ENCODE results near the gene NCR3LG1. TPM values are rescaled to one million over a fixed set of nuclear protein-coding genes. Genes with fewer than 3 reads are reported as not detected.

NCR3LG1 gene
- total and polyA plus RNA-seq, 4 donors: 0.18 to 0.75 (median 0.38) TPM

DNA sequence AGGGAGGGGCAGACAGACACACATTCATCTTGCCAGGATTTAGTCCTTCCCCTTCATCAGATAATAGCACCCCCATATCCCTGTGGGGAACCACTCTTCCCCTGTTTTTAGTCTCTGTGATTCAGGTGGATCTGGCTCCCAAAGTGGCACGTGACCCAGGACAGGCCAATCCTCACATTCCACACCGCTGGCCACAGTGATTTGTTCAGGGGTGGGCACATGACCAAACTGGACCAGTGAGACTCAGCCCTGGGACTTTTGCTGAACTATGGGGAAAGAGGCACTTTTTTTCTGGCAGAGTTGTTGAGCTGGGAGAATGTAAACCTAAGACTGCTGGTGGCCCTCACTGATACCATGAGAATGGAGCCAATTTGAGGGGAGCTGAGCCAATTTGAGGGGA is 56.0 kb downstream of the NCR3LG1 start:
- WGBS: 92% methylated on average over 2 of the region's 2 CpGs
- H3K9me3 ChIP-seq (ENCODE audit: control insufficient read depth in 4 of 4, low read length in 3 of 4): no peaks in the 10 kb centered on the region
- H3K4me3 ChIP-seq (ENCODE audit: low read depth in 1 of 3, low read length in 3 of 3): no peak overlapping the region
- H3K27ac ChIP-seq (ENCODE audit: low read depth in 1 of 2, low read length in 2 of 2): no peak overlapping the region
- H3K9ac ChIP-seq (ENCODE audit: low read depth in 1 of 2, low read length in 2 of 2): no peak overlapping the region
- peaks cover 4 to 14% (median 9%) of the 10 kb centered on the region in 4 donors for H3K4me1 ChIP-seq (ENCODE audit: control insufficient read depth in 4 of 4, insufficient read depth in 4 of 4, low read length in 3 of 4)
- no peaks in the 10 kb centered on the region for H3K27me3 ChIP-seq (ENCODE audit: control insufficient read depth in 4 of 4, insufficient read depth in 4 of 4, low read length in 3 of 4)
- H3K36me3 ChIP-seq (ENCODE audit: control insufficient read depth in 4 of 4, insufficient read depth in 3 of 4, low read depth in 1 of 4, low read length in 3 of 4): no peaks in the 10 kb centered on the region
- DNase-seq (ENCODE audit: low spot score): no peak
- TF ChIP-seq RXRA (IDR thresholded peaks at IDR 0.05) (no peak), EGR1 (IDR thresholded peaks at IDR 0.05; ENCODE audit: low read depth in 2 of 2) (no peak), TAF1 (conservative IDR thresholded peaks at IDR 0.05) (no peak), FOXA1 (IDR thresholded peaks at IDR 0.05) (no peak), HNF4A (conservative IDR thresholded peaks at IDR 0.05) (no peak), RAD21 (IDR thresholded peaks at IDR 0.05) (no peak), SP1 (IDR thresholded peaks at IDR 0.05) (no peak), FOXA2 (IDR thresholded peaks at IDR 0.05) (no peak)
- TF ChIP-seq, protein P1, sequence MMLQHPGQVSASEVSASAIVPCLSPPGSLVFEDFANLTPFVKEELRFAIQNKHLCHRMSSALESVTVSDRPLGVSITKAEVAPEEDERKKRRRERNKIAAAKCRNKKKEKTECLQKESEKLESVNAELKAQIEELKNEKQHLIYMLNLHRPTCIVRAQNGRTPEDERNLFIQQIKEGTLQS (IDR thresholded peaks at IDR 0.05): no peak
- TF ChIP-seq, protein P2, sequence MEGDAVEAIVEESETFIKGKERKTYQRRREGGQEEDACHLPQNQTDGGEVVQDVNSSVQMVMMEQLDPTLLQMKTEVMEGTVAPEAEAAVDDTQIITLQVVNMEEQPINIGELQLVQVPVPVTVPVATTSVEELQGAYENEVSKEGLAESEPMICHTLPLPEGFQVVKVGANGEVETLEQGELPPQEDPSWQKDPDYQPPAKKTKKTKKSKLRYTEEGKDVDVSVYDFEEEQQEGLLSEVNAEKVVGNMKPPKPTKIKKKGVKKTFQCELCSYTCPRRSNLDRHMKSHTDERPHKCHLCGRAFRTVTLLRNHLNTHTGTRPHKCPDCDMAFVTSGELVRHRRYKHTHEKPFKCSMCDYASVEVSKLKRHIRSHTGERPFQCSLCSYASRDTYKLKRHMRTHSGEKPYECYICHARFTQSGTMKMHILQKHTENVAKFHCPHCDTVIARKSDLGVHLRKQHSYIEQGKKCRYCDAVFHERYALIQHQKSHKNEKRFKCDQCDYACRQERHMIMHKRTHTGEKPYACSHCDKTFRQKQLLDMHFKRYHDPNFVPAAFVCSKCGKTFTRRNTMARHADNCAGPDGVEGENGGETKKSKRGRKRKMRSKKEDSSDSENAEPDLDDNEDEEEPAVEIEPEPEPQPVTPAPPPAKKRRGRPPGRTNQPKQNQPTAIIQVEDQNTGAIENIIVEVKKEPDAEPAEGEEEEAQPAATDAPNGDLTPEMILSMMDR (IDR thresholded peaks at IDR 0.05; ENCODE audit: low read depth, low read length, missing input control): no peak
- TF ChIP-seq, protein P3, sequence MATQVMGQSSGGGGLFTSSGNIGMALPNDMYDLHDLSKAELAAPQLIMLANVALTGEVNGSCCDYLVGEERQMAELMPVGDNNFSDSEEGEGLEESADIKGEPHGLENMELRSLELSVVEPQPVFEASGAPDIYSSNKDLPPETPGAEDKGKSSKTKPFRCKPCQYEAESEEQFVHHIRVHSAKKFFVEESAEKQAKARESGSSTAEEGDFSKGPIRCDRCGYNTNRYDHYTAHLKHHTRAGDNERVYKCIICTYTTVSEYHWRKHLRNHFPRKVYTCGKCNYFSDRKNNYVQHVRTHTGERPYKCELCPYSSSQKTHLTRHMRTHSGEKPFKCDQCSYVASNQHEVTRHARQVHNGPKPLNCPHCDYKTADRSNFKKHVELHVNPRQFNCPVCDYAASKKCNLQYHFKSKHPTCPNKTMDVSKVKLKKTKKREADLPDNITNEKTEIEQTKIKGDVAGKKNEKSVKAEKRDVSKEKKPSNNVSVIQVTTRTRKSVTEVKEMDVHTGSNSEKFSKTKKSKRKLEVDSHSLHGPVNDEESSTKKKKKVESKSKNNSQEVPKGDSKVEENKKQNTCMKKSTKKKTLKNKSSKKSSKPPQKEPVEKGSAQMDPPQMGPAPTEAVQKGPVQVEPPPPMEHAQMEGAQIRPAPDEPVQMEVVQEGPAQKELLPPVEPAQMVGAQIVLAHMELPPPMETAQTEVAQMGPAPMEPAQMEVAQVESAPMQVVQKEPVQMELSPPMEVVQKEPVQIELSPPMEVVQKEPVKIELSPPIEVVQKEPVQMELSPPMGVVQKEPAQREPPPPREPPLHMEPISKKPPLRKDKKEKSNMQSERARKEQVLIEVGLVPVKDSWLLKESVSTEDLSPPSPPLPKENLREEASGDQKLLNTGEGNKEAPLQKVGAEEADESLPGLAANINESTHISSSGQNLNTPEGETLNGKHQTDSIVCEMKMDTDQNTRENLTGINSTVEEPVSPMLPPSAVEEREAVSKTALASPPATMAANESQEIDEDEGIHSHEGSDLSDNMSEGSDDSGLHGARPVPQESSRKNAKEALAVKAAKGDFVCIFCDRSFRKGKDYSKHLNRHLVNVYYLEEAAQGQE (IDR thresholded peaks at IDR 0.05): no peak

DNA sequence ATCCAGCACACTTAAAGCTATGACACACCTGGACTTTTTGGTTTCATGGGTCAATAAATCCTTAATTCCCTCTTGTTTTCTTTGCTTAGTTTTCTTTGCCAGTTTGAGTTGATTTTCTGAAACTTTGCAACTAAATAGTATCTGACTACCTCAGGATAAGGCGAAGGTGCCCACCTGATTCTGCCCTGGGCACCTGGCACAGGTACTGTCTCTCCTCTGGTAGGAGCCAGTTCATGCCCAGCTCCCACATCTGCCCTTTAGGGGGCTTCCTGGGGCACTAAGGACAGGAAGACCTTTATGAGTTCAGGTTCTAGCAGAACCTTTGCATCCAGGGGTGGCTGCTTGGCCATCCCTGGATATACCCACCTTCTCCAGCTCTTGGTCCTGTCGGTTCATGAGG is 56.4 kb downstream of the NCR3LG1 start:
- H3K27ac ChIP-seq (ENCODE audit: low read depth in 1 of 2, low read length in 2 of 2): no peak overlapping the region
- H3K36me3 ChIP-seq (ENCODE audit: control insufficient read depth in 4 of 4, insufficient read depth in 3 of 4, low read depth in 1 of 4, low read length in 3 of 4): no peaks in the 10 kb centered on the region
- WGBS: 88% methylated on average over 2 of the region's 2 CpGs
- no peak overlapping the region for H3K9ac ChIP-seq (ENCODE audit: low read depth in 1 of 2, low read length in 2 of 2)
- H3K27me3 ChIP-seq (ENCODE audit: control insufficient read depth in 4 of 4, insufficient read depth in 4 of 4, low read length in 3 of 4): no peaks in the 10 kb centered on the region
- no peaks in the 10 kb centered on the region for H3K9me3 ChIP-seq (ENCODE audit: control insufficient read depth in 4 of 4, low read length in 3 of 4)
- no peak overlapping the region for H3K4me3 ChIP-seq (ENCODE audit: low read depth in 1 of 3, low read length in 3 of 3)
- TF ChIP-seq EGR1 (IDR thresholded peaks at IDR 0.05; ENCODE audit: low read depth in 2 of 2): no peak
- TF ChIP-seq FOXA1 (IDR thresholded peaks at IDR 0.05): no peak
- TF ChIP-seq NR2F2 (IDR thresholded peaks at IDR 0.05): no peak
- TF ChIP-seq YY1 (IDR thresholded peaks at IDR 0.05): no peak
- no peak for TF ChIP-seq SP1 (IDR thresholded peaks at IDR 0.05)
- no peak for TF ChIP-seq HNF4A (conservative IDR thresholded peaks at IDR 0.05)
- TF ChIP-seq, protein P2 (IDR thresholded peaks at IDR 0.05; ENCODE audit: low read depth, low read length, missing input control): no peak
- H3K4me1 ChIP-seq (ENCODE audit: control insufficient read depth in 4 of 4, insufficient read depth in 4 of 4, low read length in 3 of 4): peaks cover 4 to 14% (median 9%) of the 10 kb centered on the region in 4 donors
- DNase-seq (ENCODE audit: low spot score): no peak
